Cardiac septum (tissue), 1 donor: Measurements from ENCODE around the gene LPP. TPM values are rescaled to one million over a fixed set of nuclear protein-coding genes. Genes with fewer than 3 reads are reported as not detected.

Experiments used
- DNase-seq: peaks from one replicate; pipeline ENCODE4 v3.0.0-alpha.2; 2020; ENCODE audit warnings: low spot score
- intact Hi-C: fragments of 100-400 bp; cut with DNase I; formaldehyde crosslinking; loops from one replicate; pipeline ENCODE4 v1.14.0; 2022
- total RNA-seq: library from RNA; stranded (reverse); fragmentation: NEBNext Ultra II Directional; extraction: Animal tissue kit (Norgen Biotek cat#: 25700); gene quantifications from one replicate; pipeline ENCODE4 v1.2.1, GENCODE V29; 2021
- donor health status: DM: no; HTN: no; CAD: no.

LPP gene
- total RNA-seq, 1 donor from 2014 or later: 145 TPM

GRCh38 chr3:188861842-188862744, 708.1 kb downstream of the LPP start:
- intact Hi-C loops: no loop called here
- no peak for DNase-seq

- intact Hi-C loops: no loop called here
Measured at GRCh38 chr3:188863999-188864406, 710.0 kb downstream of the LPP start.

GRCh38 chr3:188867691-188868265, 713.8 kb downstream of the LPP start:
- intact Hi-C loops: no loop called here
- no peak for DNase-seq

More at GRCh38 chr3:188863999-188864406, 710.0 kb downstream of the LPP start:
- no peak for DNase-seq

GRCh38 chr3:188868803-188869202, 714.8 kb downstream of the LPP start:
- intact Hi-C loops: no loop called here
- no peak for DNase-seq

GRCh38 chr3:188869628-188870027, 715.7 kb downstream of the LPP start:
- intact Hi-C loops: no loop called here
- no peak for DNase-seq

- no peak for DNase-seq
Measured at GRCh38 chr3:188870431-188870830, 716.5 kb downstream of the LPP start.

GRCh38 chr3:188874576-188874975, 720.6 kb downstream of the LPP start:
- intact Hi-C loops: no loop called here
- DNase-seq: no peak

More at GRCh38 chr3:188870431-188870830, 716.5 kb downstream of the LPP start:
- intact Hi-C loops: no loop called here

- intact Hi-C loops: no loop called here
- no peak for DNase-seq
Measured at GRCh38 chr3:188875413-188875812, 721.5 kb downstream of the LPP start.

GRCh38 chr3:188876370-188876769, 722.4 kb downstream of the LPP start:
- intact Hi-C loops: no loop called here
- DNase-seq: no peak

GRCh38 chr3:188877381-188877780, 723.4 kb downstream of the LPP start:
- no peak for DNase-seq
- intact Hi-C loops: no loop called here

GRCh38 chr3:188878076-188878475, 724.1 kb downstream of the LPP start:
- intact Hi-C loops: no loop called here

GRCh38 chr3:188881954-188882641, 728.1 kb downstream of the LPP start:
- intact Hi-C loops: no loop called here
- DNase-seq: no peak

More at GRCh38 chr3:188878076-188878475, 724.1 kb downstream of the LPP start:
- no peak for DNase-seq

- DNase-seq: no peak
- intact Hi-C loops: no loop called here
Measured at GRCh38 chr3:188884299-188885043, 730.5 kb downstream of the LPP start.

GRCh38 chr3:188888321-188889053, 734.5 kb downstream of the LPP start:
- intact Hi-C loops: no loop called here
- no peak for DNase-seq

GRCh38 chr3:188889054-188889491, 735.1 kb downstream of the LPP start:
- intact Hi-C loops: no loop called here

GRCh38 chr3:188890572-188891270, 736.8 kb downstream of the LPP start:
- intact Hi-C loops: no loop called here
- DNase-seq: no peak

More at GRCh38 chr3:188889054-188889491, 735.1 kb downstream of the LPP start:
- no peak for DNase-seq

GRCh38 chr3:188899881-188900280, 745.9 kb downstream of the LPP start:
- DNase-seq: no peak
- intact Hi-C loops: no loop called here

- intact Hi-C loops: no loop called here
- DNase-seq: no peak
Measured at GRCh38 chr3:188900421-188900951, 746.5 kb downstream of the LPP start.
